Vagina (tissue), 2 donors: Measurements from ENCODE around the gene SEMA4G. TPM values are rescaled to one million over a fixed set of nuclear protein-coding genes. Genes with fewer than 3 reads are reported as not detected.

Experiments
- DNase-seq, 2 donors: peaks; one replicate each; pipeline ENCODE4 v3.0.0-alpha.2; 2017; ENCODE audit errors: extremely low spot score in 2 of 2
- H3K27ac ChIP-seq: fragments of 200-600 bp; sonication (generic); one replicate; pipeline ENCODE4 v1.5.1; 2019
- H3K27me3 ChIP-seq: fragments of 200-600 bp; sonication (generic); one replicate; pipeline ENCODE4 v1.5.1; 2019
- H3K36me3 ChIP-seq, 2 donors: fragments of 200-600 bp; sonication (generic); one replicate each; pipeline ENCODE4 v1.5.1; 2017 to 2019
- H3K4me1 ChIP-seq: fragments of 200-600 bp; sonication (generic); one replicate; pipeline ENCODE4 v1.5.1; 2019
- H3K4me3 ChIP-seq, 2 donors: fragments of 200-600 bp; sonication (generic); 1 replicate in 1 of 2; 2 replicates in 1 of 2; pipeline ENCODE4 v1.5.1; 2016 to 2019
- H3K9me3 ChIP-seq: fragments of 200-600 bp; sonication (generic); one replicate; pipeline ENCODE4 v1.5.1; 2019
- POLR2A ChIP-seq, 2 donors: fragments of 450-650 bp; IDR thresholded peaks; one replicate each; pipeline ENCODE4 v1.6.1; 2017; ENCODE audit warnings: antibody characterized with exemption in 2 of 2, mild to moderate bottlenecking in 2 of 2, moderate library complexity in 2 of 2
- POLR2AphosphoS5 ChIP-seq, 2 donors: sonication (generic); formaldehyde crosslinking; IDR thresholded peaks; one replicate each; pipeline ENCODE4 v1.9.0; 2017; ENCODE audit warnings: antibody characterized with exemption in 2 of 2, mild to moderate bottlenecking in 2 of 2, low read depth in 1 of 2; ENCODE audit not compliant: insufficient read depth in 1 of 2
- intact Hi-C: fragments of 100-400 bp; cut with DNase I; formaldehyde crosslinking; loops from one replicate; pipeline ENCODE4 v1.15.1; 2023
- total RNA-seq: library from RNA; depleted of rRNA; stranded (reverse); fragments of >200 nt; gene quantifications from one replicate; pipeline ENCODE4 v1.2.3, GENCODE V29; 2016
- TF ChIP-seq, protein P1 (sequence below), 3 experiments: fragments of 450-650 bp in 2 of 3; fragments of 200-600 bp in 1 of 3; sonication (generic) in 1 of 3; IDR thresholded peaks; one replicate each; pipeline ENCODE4 v1.5.1; 2017 to 2019; ENCODE audit warnings: antibody characterized with exemption in 3 of 3, mild to moderate bottlenecking in 2 of 3, moderate library complexity in 2 of 3

SEMA4G gene
- total RNA-seq, 1 donor from 2014 or later: 6.4 TPM

DNA sequence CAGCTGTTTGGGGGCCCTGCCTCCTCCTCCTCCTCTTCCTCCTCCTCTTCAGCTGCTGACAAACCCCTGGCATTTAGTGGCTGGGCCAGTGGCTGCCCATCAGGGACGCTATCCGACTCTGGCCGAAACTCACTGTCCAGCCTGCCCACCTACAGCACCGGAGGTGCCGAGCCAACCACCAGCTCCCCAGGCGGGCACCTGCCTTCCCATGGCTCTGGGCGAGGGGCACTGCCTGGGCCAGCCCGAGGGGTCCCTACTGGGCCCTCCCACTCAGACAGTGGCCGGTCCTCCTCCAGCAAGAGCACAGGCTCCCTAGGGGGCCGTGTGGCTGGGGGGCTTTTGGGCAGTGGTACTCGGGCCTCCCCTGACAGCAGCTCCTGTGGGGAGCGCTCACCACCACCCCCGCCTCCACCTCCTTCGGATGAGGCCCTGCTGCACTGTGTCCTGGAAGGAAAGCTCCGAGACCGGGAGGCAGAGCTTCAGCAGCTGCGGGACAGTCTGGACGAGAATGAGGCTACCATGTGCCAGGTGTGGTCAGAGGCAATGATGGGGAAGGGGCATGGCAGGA lies 34.4 kb downstream of the SEMA4G start:
- no peaks in the 10 kb centered on the region for H3K9me3 ChIP-seq
- TF ChIP-seq, protein P1, sequence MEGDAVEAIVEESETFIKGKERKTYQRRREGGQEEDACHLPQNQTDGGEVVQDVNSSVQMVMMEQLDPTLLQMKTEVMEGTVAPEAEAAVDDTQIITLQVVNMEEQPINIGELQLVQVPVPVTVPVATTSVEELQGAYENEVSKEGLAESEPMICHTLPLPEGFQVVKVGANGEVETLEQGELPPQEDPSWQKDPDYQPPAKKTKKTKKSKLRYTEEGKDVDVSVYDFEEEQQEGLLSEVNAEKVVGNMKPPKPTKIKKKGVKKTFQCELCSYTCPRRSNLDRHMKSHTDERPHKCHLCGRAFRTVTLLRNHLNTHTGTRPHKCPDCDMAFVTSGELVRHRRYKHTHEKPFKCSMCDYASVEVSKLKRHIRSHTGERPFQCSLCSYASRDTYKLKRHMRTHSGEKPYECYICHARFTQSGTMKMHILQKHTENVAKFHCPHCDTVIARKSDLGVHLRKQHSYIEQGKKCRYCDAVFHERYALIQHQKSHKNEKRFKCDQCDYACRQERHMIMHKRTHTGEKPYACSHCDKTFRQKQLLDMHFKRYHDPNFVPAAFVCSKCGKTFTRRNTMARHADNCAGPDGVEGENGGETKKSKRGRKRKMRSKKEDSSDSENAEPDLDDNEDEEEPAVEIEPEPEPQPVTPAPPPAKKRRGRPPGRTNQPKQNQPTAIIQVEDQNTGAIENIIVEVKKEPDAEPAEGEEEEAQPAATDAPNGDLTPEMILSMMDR (IDR thresholded peaks at IDR 0.05): no peak
- TF ChIP-seq POLR2A (IDR thresholded peaks at IDR 0.05) (no peak), POLR2AphosphoS5 (IDR thresholded peaks at IDR 0.05; ENCODE audit: insufficient read depth in 1 of 2, low read depth in 1 of 2) (no peak)
- H3K4me1 ChIP-seq: peaks cover 44% of the 10 kb centered on the region
- intact Hi-C loops: no loop called here
- H3K27ac ChIP-seq: no peak overlapping the region
- H3K4me3 ChIP-seq: no peak overlapping the region
- no peaks in the 10 kb centered on the region for H3K27me3 ChIP-seq
- H3K36me3 ChIP-seq: peaks cover 2 to 36% of the 10 kb centered on the region in 2 donors
- no peak for DNase-seq

DNA sequence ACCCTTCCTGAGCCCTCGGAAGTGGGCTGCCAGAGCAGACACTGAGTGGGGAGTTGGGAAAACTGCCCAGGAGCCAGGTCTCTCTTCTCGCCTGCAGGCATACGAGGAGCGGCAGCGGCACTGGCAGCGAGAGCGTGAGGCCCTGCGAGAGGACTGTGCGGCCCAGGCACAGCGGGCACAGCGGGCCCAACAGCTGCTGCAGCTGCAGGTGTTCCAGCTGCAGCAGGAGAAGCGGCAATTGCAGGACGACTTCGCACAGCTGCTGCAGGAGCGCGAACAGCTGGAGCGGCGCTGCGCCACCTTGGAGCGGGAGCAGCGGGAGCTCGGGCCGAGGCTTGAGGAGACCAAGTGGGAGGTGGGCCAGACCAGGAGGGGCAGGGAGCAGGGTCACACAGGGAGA lies 36.1 kb downstream of the SEMA4G start:
- Histone ChIP-seq H3K27ac (no peak overlapping the region), H3K36me3 (peaks cover 2 to 36% of the 10 kb centered on the region in 2 donors), H3K27me3 (no peaks in the 10 kb centered on the region), H3K4me1 (peaks cover 39% of the 10 kb centered on the region), H3K4me3 (no peak overlapping the region), H3K9me3 (no peaks in the 10 kb centered on the region)
- DNase-seq: no peak
- TF ChIP-seq POLR2A (IDR thresholded peaks at IDR 0.05) (no peak), POLR2AphosphoS5 (IDR thresholded peaks at IDR 0.05; ENCODE audit: insufficient read depth in 1 of 2, low read depth in 1 of 2) (no peak)
- TF ChIP-seq, protein P1 (IDR thresholded peaks at IDR 0.05): no peak
- intact Hi-C loops: no loop called here

DNA sequence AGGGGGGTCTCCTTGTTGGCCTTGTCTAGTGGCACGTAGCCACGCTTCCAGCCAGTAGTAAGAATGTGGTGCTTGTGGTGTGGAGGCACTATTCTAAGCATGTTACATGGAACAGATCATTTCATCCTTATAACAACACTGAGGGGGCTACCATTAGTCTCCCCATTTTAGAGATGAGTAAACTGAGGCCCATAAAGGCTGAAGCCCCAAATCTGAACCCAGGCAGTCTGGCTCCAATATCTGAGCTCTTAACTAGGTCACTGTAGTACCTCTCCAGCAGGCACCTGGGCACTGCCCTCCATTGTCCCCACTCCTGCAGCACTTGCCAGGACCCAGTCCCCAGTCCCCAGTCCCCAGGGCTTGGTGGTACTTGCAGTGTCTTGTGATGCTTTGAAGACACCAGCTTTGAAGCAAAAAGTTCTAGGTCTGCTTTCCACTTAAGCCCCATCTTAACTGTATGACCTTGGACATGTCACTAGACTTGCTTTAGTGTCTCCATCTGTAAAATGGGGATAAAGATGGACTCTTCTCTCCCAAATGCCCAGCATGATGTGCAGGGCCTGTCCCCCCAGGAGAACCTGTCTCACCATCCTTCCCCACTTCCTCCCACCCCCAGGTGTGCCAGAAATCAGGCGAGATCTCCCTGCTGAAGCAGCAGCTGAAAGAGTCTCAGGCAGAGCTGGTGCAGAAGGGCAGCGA lies 36.7 kb downstream of the SEMA4G start:
- H3K27ac ChIP-seq: no peak overlapping the region
- no peak overlapping the region for H3K4me3 ChIP-seq
- H3K9me3 ChIP-seq: no peaks in the 10 kb centered on the region
- no peaks in the 10 kb centered on the region for H3K27me3 ChIP-seq
- H3K36me3 ChIP-seq: peaks cover 2 to 36% of the 10 kb centered on the region in 2 donors
- TF ChIP-seq POLR2A (IDR thresholded peaks at IDR 0.05): no peak
- no peak for TF ChIP-seq POLR2AphosphoS5 (IDR thresholded peaks at IDR 0.05; ENCODE audit: insufficient read depth in 1 of 2, low read depth in 1 of 2)
- TF ChIP-seq, protein P1 (IDR thresholded peaks at IDR 0.05): no peak
- DNase-seq: no peak
- intact Hi-C loops: no loop called here
- peaks cover 32% of the 10 kb centered on the region for H3K4me1 ChIP-seq

DNA sequence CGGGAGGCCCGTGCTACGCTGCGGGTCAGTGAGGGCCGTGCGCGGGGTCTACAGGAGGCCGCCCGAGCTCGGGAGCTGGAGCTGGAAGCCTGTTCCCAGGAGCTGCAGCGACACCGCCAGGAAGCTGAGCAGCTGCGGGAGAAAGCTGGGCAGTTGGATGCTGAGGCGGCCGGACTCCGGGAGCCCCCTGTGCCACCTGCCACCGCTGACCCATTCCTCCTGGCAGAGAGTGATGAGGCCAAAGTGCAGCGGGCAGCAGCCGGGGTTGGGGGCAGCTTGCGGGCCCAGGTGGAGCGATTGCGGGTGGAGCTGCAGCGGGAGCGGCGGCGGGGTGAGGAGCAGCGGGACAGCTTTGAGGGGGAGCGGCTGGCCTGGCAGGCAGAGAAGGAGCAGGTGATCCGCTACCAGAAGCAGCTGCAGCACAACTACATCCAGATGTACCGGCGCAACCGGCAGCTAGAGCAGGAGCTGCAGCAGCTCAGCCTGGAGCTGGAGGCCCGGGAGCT lies 37.3 kb downstream of the SEMA4G start:
- H3K4me1 ChIP-seq: peaks cover 26% of the 10 kb centered on the region
- no peak for DNase-seq
- H3K27me3 ChIP-seq: no peaks in the 10 kb centered on the region
- TF ChIP-seq, protein P1 (IDR thresholded peaks at IDR 0.05): no peak
- TF ChIP-seq POLR2A (IDR thresholded peaks at IDR 0.05) (no peak), POLR2AphosphoS5 (IDR thresholded peaks at IDR 0.05; ENCODE audit: insufficient read depth in 1 of 2, low read depth in 1 of 2) (no peak)
- peaks cover 2 to 36% of the 10 kb centered on the region in 2 donors for H3K36me3 ChIP-seq
- H3K27ac ChIP-seq: no peak overlapping the region
- intact Hi-C loops: no loop called here
- no peak overlapping the region for H3K4me3 ChIP-seq
- H3K9me3 ChIP-seq: no peaks in the 10 kb centered on the region
